Endothelial cell of umbilical vein (primary cell): Measurements from ENCODE around the gene HSD17B13. TPM values are rescaled to one million over a fixed set of nuclear protein-coding genes. Genes with fewer than 3 reads are reported as not detected.

ENCODE experiments used
- BruUV-seq: library from RNA; stranded (reverse); fragments of 400-500 nt; replicated peaks from 2 replicates; lab custom pipeline; 2021; lab: Mats Ljungman, UMichigan
- CTCF ChIA-PET: fragments of 300-600, 350-600 bp; sonication (Branson Sonifier 250); formaldehyde crosslinking; loops from one replicate; lab custom pipeline; 2021; ENCODE audit warnings: antibody characterized with exemption, inconsistent platforms; lab: Charles Lee
- POLR2A ChIA-PET: fragments of 300-600, 350-600 bp; sonication (Branson Sonifier 250); formaldehyde crosslinking; loops from one replicate; lab custom pipeline; 2021; ENCODE audit warnings: antibody characterized with exemption, inconsistent platforms; lab: Charles Lee
- DNase-seq: peaks from one replicate; pipeline ENCODE4 v3.0.0-alpha.2; 2011; ENCODE audit warnings: low read depth, low spot score
- FAIRE-seq: peaks from 2 replicates; lab custom pipeline; 2011; peaks lifted over from hg19 to GRCh38; lab: Jason Lieb, UNC
- H2AFZ ChIP-seq: 2 replicates; pipeline ENCODE4 v1.6.0; 2012; ENCODE audit warnings: low read depth, low read length, control low read depth, inconsistent platforms
- H3K27ac ChIP-seq: 2 replicates; pipeline ENCODE4 v1.5.1; 2011; ENCODE audit warnings: low read depth, mild to moderate bottlenecking, control low read depth, low read length, moderate library complexity; ENCODE audit not compliant: insufficient read depth
- H3K27me3 ChIP-seq, 2 experiments: 2 replicates each; pipeline versions ENCODE4 v1.6.0 to v1.6.1; 2011; ENCODE audit warnings: low read length in 2 of 2, mixed read lengths in 1 of 2; ENCODE audit not compliant: control insufficient read depth in 2 of 2, insufficient read depth in 2 of 2
- H3K36me3 ChIP-seq, 2 experiments: 2 replicates in 1 of 2; 3 replicates in 1 of 2; pipeline ENCODE4 v1.5.1; 2011; ENCODE audit warnings: low read length in 2 of 2, mild to moderate bottlenecking in 1 of 2, moderate library complexity in 1 of 2; ENCODE audit not compliant: control insufficient read depth in 2 of 2, insufficient read depth in 2 of 2; ENCODE audit errors: extremely low read depth in 1 of 2
- H3K4me1 ChIP-seq: 3 replicates; pipeline ENCODE4 v1.5.1; 2011; ENCODE audit warnings: mild to moderate bottlenecking, low read length; ENCODE audit not compliant: control insufficient read depth, insufficient read depth; ENCODE audit errors: extremely low read depth
- H3K4me2 ChIP-seq: 2 replicates; pipeline ENCODE4 v1.6.1; 2011; ENCODE audit warnings: low read length, control low read depth, mixed read lengths; ENCODE audit not compliant: insufficient read depth
- H3K4me3 ChIP-seq, 3 experiments: fragments of 200-600 bp in 1 of 3; sonication (generic), shearing (Covaris generic) in 1 of 3; replicated peaks in 1 of 3; 2 replicates each; pipeline ENCODE4 v1.5.1; 2011 to 2016; ENCODE audit warnings: control low read depth in 3 of 3, low read length in 3 of 3, mild to moderate bottlenecking in 2 of 3, inconsistent platforms in 1 of 3, low read depth in 1 of 3, moderate library complexity in 1 of 3; ENCODE audit not compliant: insufficient read depth in 1 of 3
- H3K79me2 ChIP-seq: 2 replicates; pipeline ENCODE4 v1.6.0; 2012; ENCODE audit warnings: low read length, inconsistent platforms; ENCODE audit not compliant: control insufficient read depth, insufficient read depth
- H3K9ac ChIP-seq: replicated peaks from 2 replicates; pipeline ENCODE3; 2011; ENCODE audit warnings: low read length, control low read depth; ENCODE audit not compliant: insufficient read depth; ENCODE audit errors: extremely low read depth
- H3K9me1 ChIP-seq: replicated peaks from 3 replicates; pipeline ENCODE4 v1.6.0; 2011; ENCODE audit warnings: mild to moderate bottlenecking, low read length; ENCODE audit not compliant: control insufficient read depth, insufficient read depth; ENCODE audit errors: extremely low read depth
- H3K9me3 ChIP-seq: replicated peaks from 2 replicates; pipeline ENCODE4 v1.5.1; 2012; ENCODE audit warnings: low read length, inconsistent platforms; ENCODE audit not compliant: control insufficient read depth, insufficient read depth
- H4K20me1 ChIP-seq: replicated peaks from 2 replicates; pipeline ENCODE3; 2011; ENCODE audit warnings: mild to moderate bottlenecking, low read length; ENCODE audit not compliant: control insufficient read depth, insufficient read depth; ENCODE audit errors: extremely low read depth
- CTCF ChIP-seq, 2 donors: IDR thresholded peaks; 1 replicate in 1 of 2; 2 replicates in 1 of 2; pipeline ENCODE4 v1.5.1; 2011; ENCODE audit warnings: low read length in 2 of 2, mild to moderate bottlenecking in 2 of 2, moderate library complexity in 2 of 2, control low read depth in 1 of 2, inconsistent platforms in 1 of 2, low read depth in 1 of 2; ENCODE audit not compliant: insufficient read depth in 1 of 2; ENCODE audit errors: extremely low read depth in 1 of 2
- EZH2 ChIP-seq: IDR thresholded peaks from 2 replicates; pipeline ENCODE4 v1.6.1; 2012; ENCODE audit warnings: borderline replicate concordance, low read depth, mild to moderate bottlenecking, moderate library complexity, low read length, inconsistent platforms; ENCODE audit not compliant: severe bottlenecking
- FOS ChIP-seq: IDR thresholded peaks from 2 replicates; pipeline ENCODE4 v1.6.1; 2011; ENCODE audit warnings: mild to moderate bottlenecking, low read length, moderate library complexity, borderline replicate concordance; ENCODE audit not compliant: insufficient read depth
- GATA2 ChIP-seq: IDR thresholded peaks from 2 replicates; pipeline ENCODE4 v1.7.0; 2011; ENCODE audit warnings: low read depth, mild to moderate bottlenecking, moderate library complexity, mixed read lengths, low read length; ENCODE audit not compliant: insufficient read length, insufficient read depth
- JUN ChIP-seq: IDR thresholded peaks from 2 replicates; pipeline ENCODE4 v1.6.1; 2011; ENCODE audit warnings: borderline replicate concordance, low read depth; ENCODE audit not compliant: insufficient read length, insufficient read depth
- MAX ChIP-seq: IDR thresholded peaks from 2 replicates; pipeline ENCODE4 v1.6.1; 2011; ENCODE audit not compliant: insufficient read depth, insufficient read length
- MYC ChIP-seq: IDR thresholded peaks from one replicate; pipeline ENCODE4 v1.6.1; 2011; ENCODE audit warnings: mild to moderate bottlenecking, low read depth, low read length
- POLR2A ChIP-seq: IDR thresholded peaks from 2 replicates; pipeline ENCODE4 v1.6.1; 2012; ENCODE audit warnings: low read depth, mild to moderate bottlenecking, control low read depth, low read length
- POLR2AphosphoS5 ChIP-seq: IDR thresholded peaks from 2 replicates; pipeline ENCODE4 v1.6.1; 2012; ENCODE audit warnings: low read depth, mild to moderate bottlenecking, control low read depth, low read length, moderate library complexity; ENCODE audit not compliant: insufficient read depth
- dilution Hi-C: fragments of 300-500 bp; cut with MboI; formaldehyde crosslinking; loops from one replicate; pipeline ENCODE4 v1.15.0; 2019; ENCODE audit warnings: low sequenced_read_pairs; ENCODE audit not compliant: extremely low pct_ligation_motif_present
- intact Hi-C: fragments of 100-400 bp; cut with micrococcal nuclease; formaldehyde crosslinking; loops from one replicate; pipeline ENCODE4 v1.10.0; 2022
- polyA plus RNA-seq, 4 experiments: library from polyadenylated mRNA; depleted of rRNA in 3 of 4; stranded (reverse) in 3 of 4; unstranded in 1 of 4; fragments of >200 nt; gene quantifications; 2 replicates each; pipeline versions ENCODE4 v1.2.1 to v1.2.3, GENCODE V29; 2011 to 2012; ENCODE audit warnings: missing spikeins in 1 of 4
- total RNA-seq: library from RNA; stranded (reverse); gene quantifications from 2 replicates; pipeline ENCODE4 v1.2.3, GENCODE V29; 2021

HSD17B13 gene
- total and polyA plus RNA-seq, 2 donors (not counting 3 experiments of a cell fraction or from before 2014, with no cell fraction given): 0.07 TPM; not detected in 1

GRCh38 chr4:87275311-87275710 is 47.4 kb downstream of the HSD17B13 start:
- no peak for FAIRE-seq
- H3K4me2 ChIP-seq: no peak overlapping the region
- BruUV-seq: no TSS peak

More at GRCh38 chr4:87275311-87275710, 47.4 kb downstream of the HSD17B13 start:
- Histone ChIP-seq H4K20me1 (no peaks in the 10 kb centered on the region), H3K4me1 (no peaks in the 10 kb centered on the region), H3K36me3 (no peaks in the 10 kb centered on the region), H3K27ac (no peak overlapping the region), H3K9me3 (no peaks in the 10 kb centered on the region), H3K9ac (no peak overlapping the region), H3K4me3 (no peak overlapping the region), H3K79me2 (no peaks in the 10 kb centered on the region), H3K27me3 (peaks cover 3 to 11% of the 10 kb centered on the region in 2 experiments), H2AFZ (no peak overlapping the region), H3K9me1 (no peaks in the 10 kb centered on the region)
- ChIA-PET CTCF (no interaction called here), POLR2A (no interaction called here)
- dilution Hi-C loops (no loop called here), intact Hi-C loops (no loop called here)
- DNase-seq: no peak
- TF ChIP-seq POLR2AphosphoS5 (no peak), EZH2 (no peak), POLR2A (no peak), JUN (no peak), MAX (no peak), GATA2 (no peak), MYC (no peak), CTCF (IDR thresholded peaks at IDR 0.05; ENCODE audit: extremely low read depth in 1 of 2, insufficient read depth in 1 of 2, low read depth in 1 of 2, low read length in 2 of 2) (no peak), FOS (no peak)
